Measurements from ENCODE around the gene PDE8A. TPM values are rescaled to one million over a fixed set of nuclear protein-coding genes. Genes with fewer than 3 reads are reported as not detected.

Gene PDE8A
- total and polyA plus RNA-seq, 11 donors: 9.4 to 21.5 (median 15.9) TPM

GRCh38 chr15:85133709-85134108, 152.1 kb downstream of the PDE8A start:
- intact Hi-C loops (cut with DNase I): no loop called here
- Histone ChIP-seq H3K4me3 (no peak overlapping the region), H3K27me3 (no peaks in the 10 kb centered on the region), H3K36me3 (peaks cover 0 to 91% (median 49%) of the 10 kb centered on the region in 9 donors), H3K4me1 (no peaks in the 10 kb centered on the region), H3K27ac (no peak overlapping the region), H3K9me3 (peaks cover 0 to 14% (median 4%) of the 10 kb centered on the region in 12 donors)
- 93 to 100% (median 97%) methylated on average over 2 to 3 of the region's 3 CpGs for WGBS, 4 donors
- DNase-seq: no peak
- ATAC-seq: no peak
- TF ChIP-seq POLR2A (IDR thresholded peaks at IDR 0.05) (no peak), CTCF (IDR thresholded peaks at IDR 0.05) (no peak)

DNA sequence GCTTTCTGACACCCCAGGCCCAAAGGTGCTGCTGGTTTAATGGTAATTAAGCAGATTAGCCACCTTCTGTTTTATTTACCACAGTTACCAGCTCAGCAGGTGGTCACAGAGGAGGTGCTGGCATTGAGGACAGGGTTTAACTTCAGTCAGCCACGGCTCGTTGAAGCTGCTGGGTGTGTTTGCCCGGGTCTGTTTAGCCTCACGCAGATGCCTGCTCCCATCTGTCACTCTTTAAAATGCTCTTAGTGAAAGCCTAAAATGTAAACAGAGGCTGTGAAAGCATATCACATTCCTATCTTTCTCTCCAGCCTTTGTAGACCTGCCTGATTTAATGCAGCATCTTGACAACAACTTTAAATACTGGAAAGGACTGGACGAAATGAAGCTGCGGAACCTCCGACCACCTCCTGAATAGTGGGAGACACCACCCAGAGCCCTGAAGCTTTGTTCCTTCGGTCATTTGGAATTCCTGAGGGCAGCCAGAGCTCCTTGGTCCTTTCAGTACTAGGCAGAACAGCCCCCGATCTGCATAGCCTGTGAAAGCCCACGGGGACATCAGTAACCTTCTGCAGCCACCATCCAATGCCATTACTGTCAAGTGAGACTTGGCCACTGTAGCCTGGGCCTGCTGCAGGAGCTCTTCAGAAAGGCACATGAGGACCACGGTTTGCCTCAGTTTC, 156.0 kb downstream of the PDE8A start:
- DNase-seq: no peak
- no peak for TF ChIP-seq POLR2A (IDR thresholded peaks at IDR 0.05)
- no peak for TF ChIP-seq CTCF (IDR thresholded peaks at IDR 0.05)
- intact Hi-C loops (cut with DNase I): no loop called here
- no peak for ATAC-seq
- H3K36me3 ChIP-seq: peaks cover 0 to 72% (median 46%) of the 10 kb centered on the region in 9 donors
- H3K4me1 ChIP-seq: peaks cover 0 to 5% (median 0%) of the 10 kb centered on the region in 12 donors
- no peaks in the 10 kb centered on the region for H3K27me3 ChIP-seq
- 65 to 75% (median 72%) methylated on average over 10 to 11 of the region's 11 CpGs for WGBS, 4 donors
- H3K9me3 ChIP-seq: no peaks in the 10 kb centered on the region
- no peak overlapping the region for H3K4me3 ChIP-seq
- no peak overlapping the region for H3K27ac ChIP-seq

DNA sequence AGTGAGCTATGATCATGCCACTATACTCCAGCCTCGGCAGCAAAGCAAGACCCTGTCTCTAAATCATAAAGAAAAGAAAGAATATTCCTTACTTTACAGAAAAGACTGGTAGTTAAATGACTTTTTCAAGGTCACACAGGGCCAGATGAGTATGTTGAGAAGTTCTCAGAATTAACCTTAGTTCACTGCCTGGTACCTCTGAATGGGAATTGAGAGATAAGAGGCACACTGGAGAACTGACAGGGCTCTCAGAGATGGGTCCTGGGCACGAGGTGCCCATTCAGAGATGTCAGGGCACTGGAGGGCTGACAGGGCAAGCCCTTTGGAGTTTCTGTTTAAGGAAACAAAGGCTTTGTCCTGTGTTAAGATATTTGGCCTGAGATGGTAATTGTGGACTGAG, 157.7 kb downstream of the PDE8A start:
- intact Hi-C loops (cut with DNase I): no loop called here
- Histone ChIP-seq H3K9me3 (no peaks in the 10 kb centered on the region), H3K4me3 (no peak overlapping the region), H3K4me1 (peaks cover 0 to 5% (median 0%) of the 10 kb centered on the region in 12 donors), H3K27ac (no peak overlapping the region), H3K27me3 (no peaks in the 10 kb centered on the region), H3K36me3 (peaks cover 0 to 61% (median 45%) of the 10 kb centered on the region in 9 donors)
- ATAC-seq (no peak), DNase-seq (no peak)
- TF ChIP-seq POLR2A (IDR thresholded peaks at IDR 0.05) (no peak), CTCF (IDR thresholded peaks at IDR 0.05) (no peak)
- WGBS, 4 donors: 88 to 93% (median 90%) methylated on average over 2 of the region's 2 CpGs

DNA sequence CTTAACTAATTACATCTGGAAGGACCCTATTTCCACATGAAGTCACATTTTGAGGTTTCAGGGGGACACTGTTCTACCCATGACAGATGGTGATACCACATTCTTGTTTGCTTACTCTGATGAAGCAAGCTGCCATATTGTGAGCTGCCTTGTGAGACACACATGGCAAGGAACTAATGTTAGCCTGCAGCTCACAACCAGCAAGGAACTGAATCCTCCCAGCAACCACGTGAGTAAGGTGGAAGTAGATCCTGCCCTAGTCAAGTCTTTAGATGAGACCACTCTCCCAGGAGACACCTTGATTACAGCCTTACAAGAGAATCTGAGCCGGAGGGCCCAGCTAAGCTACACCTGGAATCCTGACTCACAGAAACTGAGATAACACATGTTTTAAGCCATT, 160.1 kb downstream of the PDE8A start:
- no peaks in the 10 kb centered on the region for H3K9me3 ChIP-seq
- peaks cover 0 to 41% (median 31%) of the 10 kb centered on the region in 9 donors for H3K36me3 ChIP-seq
- no peak for TF ChIP-seq POLR2A (IDR thresholded peaks at IDR 0.05)
- no peak for TF ChIP-seq CTCF (IDR thresholded peaks at IDR 0.05)
- H3K27me3 ChIP-seq: no peaks in the 10 kb centered on the region
- peaks cover 0 to 5% (median 0%) of the 10 kb centered on the region in 12 donors for H3K4me1 ChIP-seq
- intact Hi-C loops (cut with DNase I): no loop called here
- WGBS, 4 donors: 76 to 90% (median 82%) methylated on average over 2 of the region's 2 CpGs
- ATAC-seq (no peak), DNase-seq (no peak)
- no peak overlapping the region for H3K4me3 ChIP-seq
- H3K27ac ChIP-seq: no peak overlapping the region
